GM18519 (cell line): ENCODE results near the gene CNTN4.

ENCODE experiments used
- ATAC-seq: cut with Tn5 transposase; IDR thresholded peaks from one replicate; pipeline ENCODE4 v1.9.1; 2021; ENCODE audit warnings: mild to moderate bottlenecking, moderate library complexity; ENCODE audit not compliant: unreplicated experiment, low FRiP score

Gene CNTN4

DNA sequence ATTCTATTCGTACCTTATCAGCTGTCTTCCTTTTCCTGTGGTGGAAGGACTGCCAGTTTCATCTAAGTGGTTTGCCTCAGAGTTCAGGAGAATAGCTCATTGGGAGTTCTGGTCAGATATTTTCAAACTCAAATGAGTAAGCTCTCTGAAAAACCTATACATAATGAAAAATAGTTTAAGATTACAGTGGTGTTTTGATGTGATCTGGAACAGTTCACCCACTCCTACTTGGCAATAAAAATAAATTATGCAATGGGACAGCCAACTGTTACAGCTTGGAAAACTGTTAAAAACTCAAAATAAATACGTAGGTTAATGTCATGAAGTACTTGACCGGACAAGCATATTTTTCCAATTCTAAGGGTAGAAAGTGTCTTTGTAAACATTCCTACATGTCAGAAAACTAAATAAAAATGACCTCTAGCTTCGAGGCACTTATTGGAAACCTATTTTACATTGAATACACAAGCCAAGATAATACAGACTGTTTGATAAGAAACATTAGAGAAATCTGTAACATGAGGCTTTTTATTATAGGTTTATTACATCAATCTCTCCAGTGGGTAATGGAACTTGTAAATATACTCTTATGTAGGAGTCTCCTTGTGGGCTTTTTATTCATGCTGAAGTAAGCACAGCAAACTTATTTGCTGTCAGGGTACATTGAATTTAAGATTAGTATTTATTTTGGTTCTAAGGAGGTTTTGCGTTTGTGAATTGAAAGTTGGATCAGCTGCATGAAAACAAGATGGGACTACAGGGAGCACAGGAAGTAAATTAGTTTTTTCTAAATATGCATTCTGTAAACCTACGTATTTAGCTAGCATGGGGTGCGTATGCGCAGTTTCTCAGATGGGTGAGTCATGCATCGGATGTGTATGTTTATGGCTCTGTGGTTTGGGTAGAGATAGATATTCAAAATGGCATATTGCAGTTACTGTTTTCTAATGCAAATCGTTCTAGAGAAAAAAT, 558.4 kb downstream of the CNTN4 start:
- no peak for ATAC-seq

DNA sequence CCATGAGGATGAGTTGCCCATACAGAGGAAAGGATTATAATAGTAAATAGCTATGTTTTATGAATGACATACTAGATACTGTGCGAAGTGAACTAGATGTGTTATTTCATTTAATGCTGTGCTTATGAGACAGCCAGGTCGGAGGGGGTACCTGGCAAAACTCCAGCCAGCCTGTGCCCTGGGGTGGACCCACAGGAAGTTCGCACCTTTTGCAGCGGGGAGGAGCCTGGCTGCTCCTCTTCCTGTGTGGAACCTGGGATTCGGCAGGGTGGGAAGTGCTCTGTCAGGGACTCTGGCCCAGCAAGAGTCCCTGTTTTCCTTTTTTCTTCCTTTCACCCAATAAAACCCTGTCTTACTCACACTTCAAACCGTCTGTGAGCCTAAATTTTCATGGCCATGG, 559.3 kb downstream of the CNTN4 start:
- ATAC-seq: no peak

DNA sequence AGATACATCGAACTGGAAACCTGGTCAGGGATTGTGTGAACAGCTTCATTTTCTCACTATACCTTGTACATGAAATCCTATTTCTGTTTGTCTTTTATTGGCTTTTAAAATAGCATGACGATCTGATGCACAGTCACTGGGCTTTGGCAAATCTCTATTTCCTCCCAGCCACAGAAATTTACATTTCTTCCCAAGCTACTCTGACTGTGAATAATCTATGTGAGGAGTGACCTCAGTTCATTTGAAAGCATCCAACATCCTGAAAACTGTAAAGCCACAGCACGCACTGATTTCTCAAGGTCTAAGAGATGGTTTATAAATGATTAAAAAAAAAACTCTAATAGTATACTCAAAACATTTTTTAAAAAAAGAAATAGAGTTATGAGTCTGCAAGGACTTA, 561.2 kb downstream of the CNTN4 start:
- no peak for ATAC-seq

DNA sequence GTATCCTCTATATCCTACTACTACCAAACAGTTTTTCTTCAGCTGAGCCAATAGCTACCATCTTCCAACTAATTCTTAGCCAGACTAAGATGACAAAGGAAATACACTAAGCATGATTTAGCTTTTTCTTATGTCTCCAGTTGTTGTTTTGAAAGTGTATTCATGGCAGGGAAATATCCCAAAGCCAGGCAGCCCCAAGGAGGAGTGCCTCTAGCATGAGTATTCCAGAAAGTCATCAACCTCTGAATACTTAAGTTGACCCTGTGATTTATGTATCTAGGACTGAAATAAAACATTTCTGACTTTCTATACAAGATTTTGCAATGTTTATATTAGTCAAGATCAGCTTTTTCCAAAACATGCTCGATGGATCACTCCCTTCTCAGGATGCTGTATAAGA, 562.4 kb downstream of the CNTN4 start:
- ATAC-seq: no peak

DNA sequence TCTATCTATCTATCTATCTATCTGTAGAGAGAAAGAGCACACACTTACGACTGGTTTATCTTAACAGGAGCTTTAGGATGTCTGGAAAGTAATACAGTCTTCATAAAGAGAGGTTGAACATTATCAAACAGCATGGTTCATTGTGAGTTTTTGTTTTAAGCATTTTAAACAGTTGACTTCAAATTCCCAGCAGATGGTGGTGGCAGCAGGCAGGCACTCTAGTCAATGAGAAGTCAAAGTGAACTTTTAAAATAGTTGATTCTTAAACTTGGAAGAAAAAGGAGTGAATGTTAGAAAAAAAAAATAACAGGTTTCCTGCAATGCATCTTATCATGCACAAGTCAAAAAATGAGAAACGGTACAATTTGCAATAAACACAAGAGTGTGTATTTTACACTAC, 578.8 kb downstream of the CNTN4 start:
- ATAC-seq: no peak

DNA sequence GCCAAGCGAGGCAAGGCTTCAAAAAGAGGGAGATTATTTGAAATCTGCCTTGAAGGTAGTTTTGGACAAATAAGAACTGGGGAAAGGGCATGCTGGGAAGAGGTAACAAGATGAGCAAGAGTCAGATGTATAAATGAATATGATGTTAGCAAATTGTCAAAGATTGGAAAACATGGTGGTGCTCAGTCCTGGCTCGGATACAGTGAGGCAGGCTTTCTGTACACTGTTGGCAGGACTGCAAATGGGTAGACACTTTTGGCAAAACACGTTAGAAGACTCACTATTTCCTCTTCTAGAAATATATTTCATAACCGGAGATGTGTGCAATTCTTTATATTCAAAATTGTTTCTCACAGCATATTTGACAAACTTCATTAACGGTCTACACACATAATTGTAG, 581.6 kb downstream of the CNTN4 start:
- ATAC-seq: no peak

DNA sequence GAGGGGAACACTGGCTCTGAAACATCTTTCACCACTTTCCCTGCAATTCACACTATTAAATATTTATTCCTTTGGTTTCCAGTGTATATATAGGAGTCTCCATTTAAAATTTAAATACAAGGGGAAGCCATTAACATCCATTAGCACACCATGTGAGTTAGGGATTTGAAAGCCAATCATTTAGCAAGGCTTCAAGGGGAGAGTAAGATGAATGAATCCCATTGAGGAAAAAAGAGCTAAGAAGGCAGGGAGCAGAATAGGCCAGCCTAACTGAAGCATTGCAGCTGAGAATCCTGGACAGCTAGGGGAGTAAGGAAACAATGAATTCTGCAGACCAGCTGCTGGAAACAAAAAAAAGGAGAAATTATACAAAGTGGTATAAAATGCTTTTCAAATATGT, 585.4 kb downstream of the CNTN4 start:
- no peak for ATAC-seq

DNA sequence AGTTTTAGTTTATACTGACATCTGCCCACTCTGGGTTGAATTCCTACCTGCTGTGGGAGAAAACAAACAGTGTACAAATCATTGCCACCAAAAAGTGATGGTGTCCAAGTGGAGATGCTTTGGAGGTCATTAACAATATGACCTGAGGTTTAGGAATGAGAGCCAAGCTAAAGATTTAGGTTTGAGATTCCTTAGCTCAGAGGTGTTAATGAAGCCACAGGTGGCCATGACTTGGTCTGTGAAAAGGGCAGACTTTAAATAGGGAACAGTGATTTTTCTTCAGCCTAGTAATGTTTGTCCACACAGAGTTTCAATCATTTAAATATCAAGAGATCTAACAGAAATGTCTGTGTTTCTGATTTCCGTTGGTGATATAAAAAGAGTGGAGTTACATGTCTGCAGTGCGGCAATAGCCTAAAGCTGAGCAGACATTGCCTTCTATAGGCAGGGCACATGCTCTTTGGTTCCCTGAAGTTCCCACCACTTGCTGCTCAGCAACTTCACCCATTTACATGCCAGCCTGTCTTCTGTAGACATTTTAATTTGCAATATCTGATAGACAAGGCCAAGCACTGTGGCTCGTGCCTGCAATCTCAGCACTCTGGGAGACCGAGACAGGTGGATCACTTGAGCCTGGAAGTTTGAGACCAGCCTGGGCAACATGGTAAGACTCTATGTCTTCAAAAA, 588.3 kb downstream of the CNTN4 start:
- no peak for ATAC-seq

DNA sequence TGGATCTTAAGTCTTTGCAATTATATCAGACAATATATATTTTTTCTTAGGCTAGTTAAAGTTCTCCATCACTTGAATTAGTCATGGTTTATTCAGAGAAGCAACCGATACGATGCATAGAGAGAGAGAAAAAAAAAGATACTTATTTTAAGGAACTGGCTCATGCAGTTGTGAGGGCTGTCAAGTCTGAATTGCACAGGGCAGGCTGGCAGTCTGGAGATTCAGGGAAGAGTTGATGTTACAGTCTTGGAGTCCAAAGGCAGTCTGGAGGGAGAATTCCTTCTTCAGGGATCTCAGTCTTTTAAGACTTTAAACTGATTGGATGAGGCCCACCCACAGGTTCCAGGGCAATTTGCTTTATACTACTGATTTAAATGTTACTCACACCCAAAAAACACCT, 598.9 kb downstream of the CNTN4 start:
- no peak for ATAC-seq

DNA sequence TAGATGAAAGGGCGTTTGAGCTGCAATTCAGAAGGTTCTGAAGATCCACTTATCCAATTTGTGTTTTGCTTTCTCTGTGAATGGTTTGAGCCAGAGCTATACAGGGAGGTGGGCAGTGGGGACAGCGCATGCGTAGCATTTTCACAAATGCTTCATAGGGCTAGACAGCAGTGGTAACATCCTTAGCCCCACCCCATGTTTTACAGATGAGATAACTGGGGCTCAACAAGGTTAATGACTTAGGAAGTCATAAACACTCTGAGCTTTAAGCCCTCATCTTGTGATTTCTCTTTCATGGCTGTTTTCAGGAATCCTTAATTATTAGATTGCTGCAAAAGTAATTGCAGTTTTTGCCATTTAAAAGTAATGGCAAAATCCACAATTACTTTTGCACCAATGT, 602.8 kb downstream of the CNTN4 start:
- no peak for ATAC-seq

DNA sequence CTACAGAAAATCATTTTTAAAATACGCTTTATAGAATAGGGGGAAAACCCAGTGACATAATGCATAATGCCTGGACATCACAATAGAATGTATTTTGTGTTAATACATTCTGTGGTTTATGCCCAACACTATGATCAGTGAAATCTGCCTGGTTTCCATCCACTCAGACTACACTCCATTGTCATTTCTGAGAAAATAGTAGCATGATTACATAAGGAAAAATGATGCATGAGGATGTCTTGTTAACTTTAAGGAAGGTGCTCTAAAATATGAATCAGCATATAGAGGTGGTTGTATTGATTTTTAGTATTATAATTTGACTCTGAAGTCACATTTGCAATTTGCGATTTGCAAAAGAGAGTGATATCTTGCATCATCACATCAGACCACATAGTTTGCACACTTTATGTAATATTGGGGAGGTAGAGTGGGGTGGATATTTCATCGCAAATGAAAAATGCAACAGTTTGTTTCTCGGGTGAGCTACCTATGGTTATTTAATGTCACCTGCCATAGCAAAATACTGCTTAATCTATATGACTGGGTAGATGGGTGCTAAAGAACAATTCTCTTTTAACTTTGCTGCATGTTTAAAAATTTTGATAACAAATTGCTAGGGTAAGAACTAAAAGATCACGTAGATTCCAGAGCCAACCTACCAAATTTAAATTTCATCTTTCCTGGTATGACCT, 607.6 kb downstream of the CNTN4 start:
- peak; percentile 47 for ATAC-seq

DNA sequence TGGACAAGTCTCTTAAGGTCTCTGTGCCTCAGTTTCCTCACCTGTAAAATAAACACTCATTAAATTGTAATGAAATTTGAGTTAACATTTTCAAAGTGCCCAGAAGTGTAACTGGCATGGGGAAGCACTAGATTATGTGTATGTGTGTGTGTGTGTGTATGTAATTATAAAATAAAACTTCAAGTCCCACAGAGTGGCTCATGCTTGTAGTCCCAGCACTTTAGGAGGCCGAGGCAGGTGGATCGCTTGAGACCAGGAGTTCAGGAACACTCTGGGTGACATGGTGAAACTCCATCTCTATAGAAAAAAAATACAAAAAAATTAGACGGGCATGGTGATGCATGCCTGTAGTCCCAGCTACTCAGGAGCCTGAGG, 608.2 kb downstream of the CNTN4 start:
- ATAC-seq: no peak

DNA sequence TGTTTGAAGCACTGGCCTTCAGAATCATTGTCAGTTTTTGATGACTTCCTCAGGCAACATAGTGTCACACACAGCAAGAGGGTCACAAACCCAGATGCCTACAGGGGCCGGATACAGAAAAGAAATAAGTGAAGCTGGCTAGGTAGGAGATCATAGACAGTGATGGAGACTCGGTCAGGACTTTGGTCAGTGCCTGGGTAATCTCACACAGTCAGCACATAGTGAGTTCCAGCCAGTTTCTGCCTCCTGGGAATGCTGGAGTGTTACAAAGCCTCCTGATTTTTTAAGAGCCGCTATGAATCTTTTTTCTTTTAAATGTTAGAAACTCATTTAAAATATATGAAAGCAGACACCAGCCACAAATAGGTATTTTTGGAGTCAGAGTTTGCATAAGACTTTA, 612.4 kb downstream of the CNTN4 start:
- no peak for ATAC-seq

DNA sequence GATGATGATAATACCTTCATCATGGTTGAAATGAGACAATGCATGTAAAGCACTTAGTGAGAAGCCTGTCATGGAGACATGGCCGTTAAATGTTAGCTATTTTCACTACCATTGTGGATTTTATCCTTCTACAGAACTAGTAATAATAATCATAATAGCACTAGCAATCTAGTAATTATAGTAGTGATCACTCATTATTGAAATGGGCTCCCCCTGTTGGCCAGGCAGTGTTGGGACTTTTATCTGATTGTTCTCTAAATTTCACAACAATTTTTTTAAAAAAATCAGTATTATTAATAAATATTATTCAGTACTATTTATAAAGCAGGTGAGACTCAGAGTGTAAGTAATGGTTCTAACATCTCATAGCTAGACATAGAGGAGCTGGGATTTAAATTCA, 615.3 kb downstream of the CNTN4 start:
- ATAC-seq: no peak

DNA sequence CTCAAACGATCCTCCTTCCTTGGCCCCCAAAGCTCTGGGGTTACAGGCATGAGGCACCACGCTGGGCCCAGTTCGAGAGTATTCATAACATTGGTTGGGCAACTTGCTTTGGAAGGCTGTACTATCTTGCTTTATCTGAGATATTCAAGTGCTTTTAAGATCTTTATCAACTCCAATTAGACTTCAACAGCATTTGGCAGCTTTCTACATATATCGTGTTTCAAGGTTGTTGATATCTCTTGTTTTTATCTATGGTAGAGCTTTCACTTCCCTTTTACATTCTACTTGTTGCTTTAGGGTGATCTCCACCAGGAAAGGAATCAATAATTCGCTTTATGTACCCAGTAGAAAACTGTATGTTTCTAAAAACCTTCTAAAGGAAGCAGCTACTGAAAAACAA, 616.2 kb downstream of the CNTN4 start:
- ATAC-seq: peak; percentile 48

DNA sequence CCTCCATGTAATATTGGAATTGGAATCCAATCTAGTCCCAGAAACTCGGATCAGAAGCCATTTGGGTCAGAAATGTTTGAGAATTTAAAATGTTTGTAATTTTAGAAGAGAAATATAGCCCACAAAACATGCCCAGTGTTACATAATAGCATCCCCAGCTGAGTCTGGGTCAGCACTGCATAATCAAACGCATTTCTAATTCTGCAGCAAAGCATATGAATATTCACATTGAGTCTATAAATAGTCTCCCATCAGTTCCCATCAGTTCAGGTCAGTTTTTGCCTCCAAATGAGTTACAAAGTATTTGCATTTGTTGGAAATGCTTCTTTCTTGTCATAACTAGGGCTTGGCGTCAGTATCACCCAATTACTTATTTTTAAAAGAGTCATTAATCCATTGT, 628.4 kb downstream of the CNTN4 start:
- ATAC-seq: no peak

DNA sequence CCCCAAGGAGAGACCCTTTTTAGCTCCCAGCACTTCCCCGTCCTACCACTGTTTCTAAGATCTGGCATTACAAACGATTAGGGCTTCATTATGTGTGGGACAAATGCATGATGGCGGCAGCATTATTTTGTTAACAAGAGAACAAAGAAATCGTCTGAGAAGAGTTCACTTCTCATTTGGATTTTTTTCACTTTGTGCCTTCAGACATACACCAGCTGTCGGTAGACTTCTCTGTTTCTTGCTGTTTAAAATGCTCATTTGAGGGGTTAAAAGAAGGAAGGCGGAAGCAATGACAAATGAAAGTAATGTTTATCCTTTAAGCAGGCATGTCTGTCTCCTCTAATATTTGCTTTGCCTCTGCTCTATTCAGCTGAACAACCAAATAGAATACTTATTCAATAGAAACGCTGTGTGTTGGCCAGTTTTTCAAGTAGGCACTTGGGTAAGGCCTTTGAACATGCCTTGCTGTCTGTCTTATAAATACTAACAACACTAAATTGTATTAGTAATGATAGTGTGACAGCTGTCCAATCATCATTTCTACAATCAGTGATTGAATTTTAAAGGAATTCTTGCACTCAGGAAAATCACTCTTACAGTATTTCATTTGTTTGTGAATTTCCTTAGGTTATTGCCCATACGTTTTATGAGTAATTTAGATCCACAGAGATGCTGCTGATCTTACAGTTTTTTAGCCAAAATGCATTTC, 629.1 kb downstream of the CNTN4 start:
- no peak for ATAC-seq

DNA sequence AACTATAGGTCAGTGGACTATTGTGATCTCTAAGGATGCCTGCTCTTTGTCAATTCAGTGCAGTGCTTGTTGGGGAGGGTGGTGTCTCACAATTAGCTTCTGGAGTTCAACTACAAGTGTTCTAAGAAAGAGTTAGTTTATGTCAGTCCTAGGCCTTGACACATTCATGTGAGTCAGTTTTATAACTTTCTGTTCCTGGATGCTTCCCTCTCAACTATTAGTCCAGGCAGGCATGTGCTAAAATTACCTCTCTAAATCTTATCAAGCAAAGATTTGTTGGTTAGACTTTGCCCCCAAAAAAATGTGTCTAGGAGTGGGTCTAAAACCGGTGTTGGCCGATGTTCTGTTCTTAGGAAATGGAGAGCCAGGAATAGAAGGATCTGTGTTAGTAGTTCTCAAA, 633.2 kb downstream of the CNTN4 start:
- no peak for ATAC-seq

DNA sequence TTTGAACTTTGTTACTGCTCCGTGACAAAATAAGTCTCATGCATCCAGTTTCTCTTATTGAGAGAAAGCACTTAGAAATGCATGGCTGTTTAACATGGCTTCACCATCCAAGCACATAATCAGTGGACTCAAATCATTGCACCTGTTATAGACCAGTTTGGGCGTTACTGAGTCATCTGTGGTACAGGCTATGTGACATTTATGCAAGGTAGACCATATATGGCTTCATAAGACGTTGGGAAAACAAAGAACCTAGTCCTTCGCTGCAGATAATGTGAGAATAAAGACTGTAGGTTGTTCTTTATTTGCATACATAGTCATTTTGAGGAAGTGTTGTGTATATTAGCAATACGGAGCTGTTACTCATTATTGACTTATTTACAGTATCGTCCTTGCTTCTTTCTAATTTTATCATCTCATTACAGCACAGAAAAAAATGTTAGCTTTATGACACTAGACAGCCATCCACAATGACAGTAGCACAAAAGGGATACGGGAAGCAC, 636.8 kb downstream of the CNTN4 start:
- no peak for ATAC-seq

DNA sequence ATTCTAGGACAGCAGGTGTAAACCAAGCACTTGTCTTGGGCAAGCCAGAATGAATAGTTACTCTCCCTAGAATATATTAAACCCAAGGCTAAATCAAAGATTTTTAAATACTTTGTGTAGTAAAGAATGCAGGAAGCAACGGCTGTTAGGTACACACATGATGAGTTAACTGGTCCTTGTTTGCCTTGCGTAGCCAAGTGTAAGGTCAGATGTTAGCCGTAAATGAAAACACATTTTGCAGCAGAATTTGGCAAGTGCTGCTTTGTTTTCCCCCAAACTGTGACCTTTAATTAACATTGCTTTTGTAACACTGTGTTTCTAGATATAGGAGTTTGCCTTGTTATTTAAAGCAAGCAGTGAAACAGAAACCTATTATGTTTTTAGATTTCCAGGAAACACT, 642.9 kb downstream of the CNTN4 start:
- ATAC-seq: no peak
